BE2C (cell line): ENCODE measurements around the gene PHF20.
"Not testable (repeated sequence)": the region's sequence is repeated elsewhere in the genome, so short reads cannot be mapped to it uniquely, and the experiment has no call there.

Experiments used
- DNase-seq: peaks from one replicate; pipeline ENCODE4 v3.0.0-alpha.2; 2020
- H3K27me3 ChIP-seq: fragments of 250-450 bp; sonication (Bioruptor Pico); 2 replicates; pipeline ENCODE4 v1.5.1; 2020; ENCODE audit warnings: mild to moderate bottlenecking
- H3K36me3 ChIP-seq: fragments of 250-450 bp; sonication (Bioruptor Pico); 2 replicates; pipeline ENCODE4 v1.5.1; 2020; ENCODE audit warnings: mild to moderate bottlenecking
- H3K4me1 ChIP-seq: fragments of 250-450 bp; sonication (Bioruptor Pico); 2 replicates; pipeline ENCODE4 v1.5.1; 2020
- H3K4me3 ChIP-seq: 2 replicates; pipeline ENCODE4 v1.5.1; 2011; ENCODE audit warnings: low read depth, low read length
- H3K9me3 ChIP-seq: fragments of 250-450 bp; sonication (Bioruptor Pico); 2 replicates; pipeline ENCODE4 v1.5.1; 2020
- TF ChIP-seq, protein P1 (sequence below): IDR thresholded peaks from 2 replicates; pipeline ENCODE4 v1.5.1; 2012; ENCODE audit warnings: mild to moderate bottlenecking, low read depth, low read length

Gene PHF20

DNA sequence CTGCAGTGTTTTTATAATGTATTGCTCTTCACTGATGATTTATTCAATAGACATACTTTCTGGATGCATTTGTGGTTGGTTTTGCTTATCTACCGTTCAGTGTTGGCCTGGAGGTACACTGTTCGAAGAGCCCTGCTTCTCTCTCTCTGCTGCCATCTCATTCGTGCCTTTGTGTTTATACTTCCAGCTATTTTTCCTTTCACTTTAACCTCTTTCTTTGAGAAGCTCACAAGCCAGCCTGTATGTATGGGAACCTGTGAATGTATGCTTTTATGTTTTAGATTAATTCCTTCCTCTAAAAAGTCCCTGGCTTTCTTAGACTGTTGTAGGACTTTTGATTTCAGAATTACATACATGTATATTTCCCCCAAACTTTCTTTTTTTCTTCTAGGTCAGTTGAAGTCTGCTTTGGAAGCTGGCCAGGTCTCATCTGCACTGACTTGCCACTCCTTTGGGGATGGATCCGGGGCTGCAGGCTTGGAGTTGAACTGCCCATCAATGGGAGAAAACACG is 99.5 kb downstream of the PHF20 start:
- Histone ChIP-seq H3K4me1 (peaks cover 5% of the 10 kb centered on the region; the same call in 1 of the 2 replicates), H3K4me3 (peak overlapping the region; percentile 28), H3K9me3 (no peaks in the 10 kb centered on the region), H3K27me3 (no peaks in the 10 kb centered on the region), H3K36me3 (peaks cover 8% of the 10 kb centered on the region)
- TF ChIP-seq, protein P1, sequence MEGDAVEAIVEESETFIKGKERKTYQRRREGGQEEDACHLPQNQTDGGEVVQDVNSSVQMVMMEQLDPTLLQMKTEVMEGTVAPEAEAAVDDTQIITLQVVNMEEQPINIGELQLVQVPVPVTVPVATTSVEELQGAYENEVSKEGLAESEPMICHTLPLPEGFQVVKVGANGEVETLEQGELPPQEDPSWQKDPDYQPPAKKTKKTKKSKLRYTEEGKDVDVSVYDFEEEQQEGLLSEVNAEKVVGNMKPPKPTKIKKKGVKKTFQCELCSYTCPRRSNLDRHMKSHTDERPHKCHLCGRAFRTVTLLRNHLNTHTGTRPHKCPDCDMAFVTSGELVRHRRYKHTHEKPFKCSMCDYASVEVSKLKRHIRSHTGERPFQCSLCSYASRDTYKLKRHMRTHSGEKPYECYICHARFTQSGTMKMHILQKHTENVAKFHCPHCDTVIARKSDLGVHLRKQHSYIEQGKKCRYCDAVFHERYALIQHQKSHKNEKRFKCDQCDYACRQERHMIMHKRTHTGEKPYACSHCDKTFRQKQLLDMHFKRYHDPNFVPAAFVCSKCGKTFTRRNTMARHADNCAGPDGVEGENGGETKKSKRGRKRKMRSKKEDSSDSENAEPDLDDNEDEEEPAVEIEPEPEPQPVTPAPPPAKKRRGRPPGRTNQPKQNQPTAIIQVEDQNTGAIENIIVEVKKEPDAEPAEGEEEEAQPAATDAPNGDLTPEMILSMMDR = no peak
- peak; percentile 65 for DNase-seq

DNA sequence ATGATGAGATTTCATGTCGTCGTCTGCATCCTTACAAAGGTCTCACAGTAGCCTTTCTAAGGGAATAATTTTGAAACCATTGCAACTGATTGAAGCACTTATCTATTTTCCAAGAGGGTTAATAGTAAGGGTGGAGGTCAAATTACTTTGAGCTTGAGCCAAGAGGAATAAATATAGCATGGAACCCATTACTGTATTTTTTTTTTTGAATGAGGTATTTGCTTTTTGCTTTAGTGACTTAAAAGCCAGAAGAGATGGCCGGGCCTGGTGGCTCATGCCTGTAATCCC is 104.2 kb downstream of the PHF20 start:
- DNase-seq = no peak
- Histone ChIP-seq H3K9me3 (no peaks in the 10 kb centered on the region), H3K4me1 (peaks cover 5% of the 10 kb centered on the region; the same call in 1 of the 2 replicates), H3K4me3 (no peak overlapping the region), H3K27me3 (no peaks in the 10 kb centered on the region), H3K36me3 (peaks cover 5% of the 10 kb centered on the region)
- TF ChIP-seq, protein P1 = no peak

DNA sequence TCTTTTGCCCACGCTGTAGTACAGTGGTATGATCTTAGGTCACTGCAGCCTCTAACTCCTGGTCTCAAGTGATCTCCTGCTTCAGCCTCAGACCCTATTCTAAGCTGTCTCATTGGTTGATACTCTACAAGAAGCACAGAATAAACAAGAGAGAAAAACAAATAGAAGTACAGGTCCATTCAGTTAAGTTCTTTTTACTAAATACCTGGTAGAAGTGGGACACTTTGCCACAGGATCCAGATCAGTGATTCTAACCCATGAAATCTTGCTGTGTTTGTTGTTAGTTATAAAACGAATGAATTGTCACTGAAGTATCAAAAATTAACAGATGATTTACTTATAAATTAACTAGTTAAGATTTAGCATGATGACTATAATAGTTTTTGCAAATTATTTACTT is 105.8 kb downstream of the PHF20 start:
- TF ChIP-seq, protein P1 = no peak
- H3K36me3 ChIP-seq = peaks cover 5% of the 10 kb centered on the region
- no peaks in the 10 kb centered on the region for H3K9me3 ChIP-seq
- no peaks in the 10 kb centered on the region for H3K27me3 ChIP-seq
- DNase-seq = no peak
- no peak overlapping the region for H3K4me3 ChIP-seq
- peaks cover 5% of the 10 kb centered on the region; the same call in 1 of the 2 replicates for H3K4me1 ChIP-seq

DNA sequence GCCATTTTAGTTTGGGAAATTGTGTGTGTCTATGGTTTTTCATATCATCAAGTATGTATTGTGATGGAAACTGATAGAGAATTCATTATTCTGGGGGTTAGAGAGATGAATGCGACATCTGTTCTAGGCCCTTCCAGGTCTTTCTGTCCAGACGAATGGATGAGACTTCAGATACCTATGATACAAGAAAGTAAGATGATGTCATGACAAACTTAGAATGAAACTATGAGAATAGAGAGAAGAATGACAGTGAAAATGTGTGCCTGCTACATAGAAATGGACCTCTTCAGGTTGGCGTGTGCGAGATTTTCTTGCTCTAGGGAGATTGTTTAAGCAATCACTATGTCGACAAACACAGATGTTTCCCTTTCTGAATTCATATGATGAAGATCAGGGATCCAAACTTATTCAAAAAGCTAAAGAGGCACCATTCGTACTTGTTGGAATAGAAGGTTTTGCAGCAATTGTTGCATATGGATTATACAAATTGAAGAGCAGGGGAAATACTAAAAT is 106.4 kb downstream of the PHF20 start:
- H3K27me3 ChIP-seq = no peaks in the 10 kb centered on the region
- H3K9me3 ChIP-seq = no peaks in the 10 kb centered on the region
- peaks cover 7% of the 10 kb centered on the region for H3K4me1 ChIP-seq
- TF ChIP-seq, protein P1 = no peak
- DNase-seq = no peak
- H3K4me3 ChIP-seq = no peak overlapping the region
- peaks cover 5% of the 10 kb centered on the region for H3K36me3 ChIP-seq

DNA sequence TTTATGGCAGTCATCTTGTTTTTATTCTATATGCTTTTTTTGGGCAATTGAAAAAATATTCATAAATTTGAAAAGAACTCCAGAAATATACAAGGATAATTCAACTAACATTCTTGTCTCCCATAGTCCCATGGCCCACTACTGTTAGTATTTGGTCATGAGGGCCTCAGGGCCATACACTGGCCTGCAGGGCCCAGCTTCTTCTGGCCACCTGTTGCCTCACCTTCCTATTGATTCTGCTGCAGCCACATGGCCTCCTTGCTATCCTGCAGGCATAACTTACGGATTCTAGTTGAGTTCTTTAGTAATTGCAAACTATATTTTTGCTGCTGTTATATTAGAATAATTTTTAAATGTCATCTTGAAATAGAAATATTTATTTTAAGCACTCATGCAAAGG is 109.9 kb downstream of the PHF20 start:
- Histone ChIP-seq H3K4me1 (peaks cover 28% of the 10 kb centered on the region), H3K27me3 (no peaks in the 10 kb centered on the region), H3K36me3 (no peaks in the 10 kb centered on the region; the same call in 1 of the 2 replicates), H3K9me3 (no peaks in the 10 kb centered on the region), H3K4me3 (no peak overlapping the region)
- TF ChIP-seq, protein P1 = no peak
- DNase-seq = no peak

DNA sequence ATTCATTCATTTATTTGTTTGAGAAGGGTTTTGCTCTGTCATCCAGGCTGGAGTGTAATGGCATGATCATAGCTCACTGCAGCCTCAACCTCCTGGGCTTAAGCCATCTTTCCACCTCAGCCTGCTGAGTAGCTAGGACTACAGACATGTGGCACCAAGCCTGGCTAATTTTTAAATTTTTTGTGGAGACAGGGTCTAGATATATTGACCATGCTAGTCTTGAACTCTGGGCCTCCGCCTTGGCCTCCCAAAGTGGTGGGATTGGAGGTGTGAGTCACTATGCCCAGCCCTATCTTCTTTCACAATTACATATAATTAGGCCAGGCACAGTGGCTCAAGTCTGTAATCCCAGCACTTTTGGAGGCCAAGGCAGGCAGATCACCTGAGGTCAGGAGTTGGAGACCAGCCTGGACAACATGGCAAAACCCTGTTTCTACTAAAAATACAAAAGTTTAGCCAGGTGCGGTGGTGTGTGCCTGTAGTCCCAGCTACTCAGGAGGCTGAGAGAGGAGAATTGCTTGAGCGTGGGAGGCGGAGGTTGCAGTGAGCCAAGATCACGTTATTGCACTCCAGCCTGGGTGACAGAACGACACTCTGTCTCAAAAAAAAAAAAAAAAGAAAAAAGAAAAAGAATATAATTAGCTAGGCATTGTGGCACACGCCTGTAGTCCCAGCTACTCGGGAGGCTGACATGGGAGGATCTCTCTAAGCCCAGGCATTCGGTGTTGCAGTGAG is 110.8 kb downstream of the PHF20 start:
- not testable (repeated sequence) for DNase-seq, H3K36me3 ChIP-seq, H3K9me3 ChIP-seq, H3K27me3 ChIP-seq, H3K4me3 ChIP-seq
- peaks cover 36% of the 10 kb centered on the region for H3K4me1 ChIP-seq
